GM21723 (cell line): ENCODE measurements around the gene DIS3L2.
"Not testable (repeated sequence)": the region's sequence is repeated elsewhere in the genome, so short reads cannot be mapped to it uniquely, and the experiment has no call there.

Experiments
- ATAC-seq: cut with Tn5 transposase; IDR thresholded peaks from one replicate; pipeline ENCODE4 v1.9.1; 2021; ENCODE audit warnings: mild to moderate bottlenecking, moderate library complexity; ENCODE audit not compliant: unreplicated experiment

Gene DIS3L2

GRCh38 chr2:232113821-232114220 is 152.3 kb downstream of the DIS3L2 start:
- ATAC-seq: no peak

- not testable (repeated sequence) for ATAC-seq
Observed at GRCh38 chr2:232115728-232116361, 154.3 kb downstream of the DIS3L2 start.

GRCh38 chr2:232116852-232117251 is 155.3 kb downstream of the DIS3L2 start:
- no peak for ATAC-seq

- ATAC-seq: no peak
Observed at GRCh38 chr2:232117413-232117812, 155.9 kb downstream of the DIS3L2 start.

- ATAC-seq: no peak
Observed at GRCh38 chr2:232120911-232121310, 159.4 kb downstream of the DIS3L2 start.

- ATAC-seq: no peak
Observed at GRCh38 chr2:232124309-232124708, 162.8 kb downstream of the DIS3L2 start.

GRCh38 chr2:232126301-232127099 is 165.0 kb downstream of the DIS3L2 start:
- ATAC-seq: no peak

GRCh38 chr2:232129483-232129882 is 168.0 kb downstream of the DIS3L2 start:
- no peak for ATAC-seq

GRCh38 chr2:232132181-232132580 is 170.7 kb downstream of the DIS3L2 start:
- ATAC-seq: no peak

GRCh38 chr2:232133078-232133477 is 171.6 kb downstream of the DIS3L2 start:
- no peak for ATAC-seq

GRCh38 chr2:232134939-232135338 is 173.4 kb downstream of the DIS3L2 start:
- ATAC-seq: no peak

GRCh38 chr2:232137356-232138147 is 176.0 kb downstream of the DIS3L2 start:
- ATAC-seq: no peak

- no peak for ATAC-seq
Observed at GRCh38 chr2:232138441-232138840, 176.9 kb downstream of the DIS3L2 start.

- no peak for ATAC-seq
Observed at GRCh38 chr2:232139171-232139594, 177.7 kb downstream of the DIS3L2 start.

- no peak for ATAC-seq
Observed at GRCh38 chr2:232139786-232140562, 178.5 kb downstream of the DIS3L2 start.

- ATAC-seq: no peak
Observed at GRCh38 chr2:232141591-232141990, 180.1 kb downstream of the DIS3L2 start.

- ATAC-seq: no peak
Observed at GRCh38 chr2:232142049-232142448, 180.5 kb downstream of the DIS3L2 start.

- ATAC-seq: no peak
Observed at GRCh38 chr2:232142502-232142901, 181.0 kb downstream of the DIS3L2 start.

GRCh38 chr2:232146294-232146693 is 184.8 kb downstream of the DIS3L2 start:
- no peak for ATAC-seq

GRCh38 chr2:232147440-232148077 is 186.0 kb downstream of the DIS3L2 start:
- no peak for ATAC-seq
